NOMO-1 treated with dmso at 0.1 percent for 144 hours (cell line): ENCODE results near the gene UPF2.
A peak's percentile ranks its signal among the peaks of the same experiment; 100 is the strongest.
"Not testable (repeated sequence)": the region's sequence is repeated elsewhere in the genome, so short reads cannot be mapped to it uniquely, and the experiment has no call there.

Experiments
- DNase-seq: peaks from one replicate; lab custom pipeline; 2025; ENCODE audit not compliant: unreplicated experiment; lab: John Stamatoyannopoulos, UW

The UPF2 gene

GRCh38 chr10:12042797-12043651 lies at the start of gene UPF2:
Gene UPF2 (minus strand): TSS chr10:12042809. CDS start chr10:12035423, 7,386 bp downstream.
- DNase-seq, result peak; percentile 98

GRCh38 chr10:12091421-12091820 lies 48.8 kb upstream of the UPF2 start:
- DNase-seq, result no peak

- DNase-seq, result no peak
Observed at GRCh38 chr10:12088919-12089318, 46.3 kb upstream of the UPF2 start.

- no peak for DNase-seq
Observed at GRCh38 chr10:12081879-12082557, 39.4 kb upstream of the UPF2 start.

- no peak for DNase-seq
Observed at GRCh38 chr10:12081470-12081869, 38.9 kb upstream of the UPF2 start.

- peak; percentile 53 for DNase-seq
Observed at GRCh38 chr10:12077580-12078180, 35.1 kb upstream of the UPF2 start.

GRCh38 chr10:12073526-12073925 lies 30.9 kb upstream of the UPF2 start:
- no peak for DNase-seq

- not testable (repeated sequence) for DNase-seq
Observed at GRCh38 chr10:12071441-12071840, 28.8 kb upstream of the UPF2 start.

GRCh38 chr10:12068449-12069269 lies 26.1 kb upstream of the UPF2 start, which contains the start of gene DHTKD1:
Gene DHTKD1 (plus strand): TSS chr10:12068954. CDS start chr10:12069034, 80 bp downstream.
- peak; percentile 96 for DNase-seq

GRCh38 chr10:12067336-12067735 lies 24.7 kb upstream of the UPF2 start:
- no peak for DNase-seq

GRCh38 chr10:12063483-12063818 lies 20.8 kb upstream of the UPF2 start:
- no peak for DNase-seq

GRCh38 chr10:12062754-12063482 lies 20.3 kb upstream of the UPF2 start:
- DNase-seq, result no peak

GRCh38 chr10:12061124-12061523 lies 18.5 kb upstream of the UPF2 start:
- no peak for DNase-seq

GRCh38 chr10:12056748-12057147 lies 14.1 kb upstream of the UPF2 start:
- no peak for DNase-seq

GRCh38 chr10:12055732-12056131 lies 13.1 kb upstream of the UPF2 start:
- DNase-seq, result no peak

- DNase-seq, result peak; percentile 32
Observed at GRCh38 chr10:12051241-12051640, 8.6 kb upstream of the UPF2 start.

GRCh38 chr10:12050528-12050927 lies 7.9 kb upstream of the UPF2 start:
- DNase-seq, result no peak

- DNase-seq, result no peak
Observed at GRCh38 chr10:12048547-12048946, 5.9 kb upstream of the UPF2 start.

GRCh38 chr10:12045596-12045995 lies 3.0 kb upstream of the UPF2 start:
- DNase-seq, result no peak

GRCh38 chr10:12042409-12042796 lies 206 bp downstream of the UPF2 start:
- no peak for DNase-seq
